Measurements from ENCODE around the gene CFHR5. TPM values are rescaled to one million over a fixed set of nuclear protein-coding genes. Genes with fewer than 3 reads are reported as not detected.

CFHR5 gene
- total and polyA plus RNA-seq, 2 experiments from 2014 or later = not detected

- TF ChIP-seq, protein P1, sequence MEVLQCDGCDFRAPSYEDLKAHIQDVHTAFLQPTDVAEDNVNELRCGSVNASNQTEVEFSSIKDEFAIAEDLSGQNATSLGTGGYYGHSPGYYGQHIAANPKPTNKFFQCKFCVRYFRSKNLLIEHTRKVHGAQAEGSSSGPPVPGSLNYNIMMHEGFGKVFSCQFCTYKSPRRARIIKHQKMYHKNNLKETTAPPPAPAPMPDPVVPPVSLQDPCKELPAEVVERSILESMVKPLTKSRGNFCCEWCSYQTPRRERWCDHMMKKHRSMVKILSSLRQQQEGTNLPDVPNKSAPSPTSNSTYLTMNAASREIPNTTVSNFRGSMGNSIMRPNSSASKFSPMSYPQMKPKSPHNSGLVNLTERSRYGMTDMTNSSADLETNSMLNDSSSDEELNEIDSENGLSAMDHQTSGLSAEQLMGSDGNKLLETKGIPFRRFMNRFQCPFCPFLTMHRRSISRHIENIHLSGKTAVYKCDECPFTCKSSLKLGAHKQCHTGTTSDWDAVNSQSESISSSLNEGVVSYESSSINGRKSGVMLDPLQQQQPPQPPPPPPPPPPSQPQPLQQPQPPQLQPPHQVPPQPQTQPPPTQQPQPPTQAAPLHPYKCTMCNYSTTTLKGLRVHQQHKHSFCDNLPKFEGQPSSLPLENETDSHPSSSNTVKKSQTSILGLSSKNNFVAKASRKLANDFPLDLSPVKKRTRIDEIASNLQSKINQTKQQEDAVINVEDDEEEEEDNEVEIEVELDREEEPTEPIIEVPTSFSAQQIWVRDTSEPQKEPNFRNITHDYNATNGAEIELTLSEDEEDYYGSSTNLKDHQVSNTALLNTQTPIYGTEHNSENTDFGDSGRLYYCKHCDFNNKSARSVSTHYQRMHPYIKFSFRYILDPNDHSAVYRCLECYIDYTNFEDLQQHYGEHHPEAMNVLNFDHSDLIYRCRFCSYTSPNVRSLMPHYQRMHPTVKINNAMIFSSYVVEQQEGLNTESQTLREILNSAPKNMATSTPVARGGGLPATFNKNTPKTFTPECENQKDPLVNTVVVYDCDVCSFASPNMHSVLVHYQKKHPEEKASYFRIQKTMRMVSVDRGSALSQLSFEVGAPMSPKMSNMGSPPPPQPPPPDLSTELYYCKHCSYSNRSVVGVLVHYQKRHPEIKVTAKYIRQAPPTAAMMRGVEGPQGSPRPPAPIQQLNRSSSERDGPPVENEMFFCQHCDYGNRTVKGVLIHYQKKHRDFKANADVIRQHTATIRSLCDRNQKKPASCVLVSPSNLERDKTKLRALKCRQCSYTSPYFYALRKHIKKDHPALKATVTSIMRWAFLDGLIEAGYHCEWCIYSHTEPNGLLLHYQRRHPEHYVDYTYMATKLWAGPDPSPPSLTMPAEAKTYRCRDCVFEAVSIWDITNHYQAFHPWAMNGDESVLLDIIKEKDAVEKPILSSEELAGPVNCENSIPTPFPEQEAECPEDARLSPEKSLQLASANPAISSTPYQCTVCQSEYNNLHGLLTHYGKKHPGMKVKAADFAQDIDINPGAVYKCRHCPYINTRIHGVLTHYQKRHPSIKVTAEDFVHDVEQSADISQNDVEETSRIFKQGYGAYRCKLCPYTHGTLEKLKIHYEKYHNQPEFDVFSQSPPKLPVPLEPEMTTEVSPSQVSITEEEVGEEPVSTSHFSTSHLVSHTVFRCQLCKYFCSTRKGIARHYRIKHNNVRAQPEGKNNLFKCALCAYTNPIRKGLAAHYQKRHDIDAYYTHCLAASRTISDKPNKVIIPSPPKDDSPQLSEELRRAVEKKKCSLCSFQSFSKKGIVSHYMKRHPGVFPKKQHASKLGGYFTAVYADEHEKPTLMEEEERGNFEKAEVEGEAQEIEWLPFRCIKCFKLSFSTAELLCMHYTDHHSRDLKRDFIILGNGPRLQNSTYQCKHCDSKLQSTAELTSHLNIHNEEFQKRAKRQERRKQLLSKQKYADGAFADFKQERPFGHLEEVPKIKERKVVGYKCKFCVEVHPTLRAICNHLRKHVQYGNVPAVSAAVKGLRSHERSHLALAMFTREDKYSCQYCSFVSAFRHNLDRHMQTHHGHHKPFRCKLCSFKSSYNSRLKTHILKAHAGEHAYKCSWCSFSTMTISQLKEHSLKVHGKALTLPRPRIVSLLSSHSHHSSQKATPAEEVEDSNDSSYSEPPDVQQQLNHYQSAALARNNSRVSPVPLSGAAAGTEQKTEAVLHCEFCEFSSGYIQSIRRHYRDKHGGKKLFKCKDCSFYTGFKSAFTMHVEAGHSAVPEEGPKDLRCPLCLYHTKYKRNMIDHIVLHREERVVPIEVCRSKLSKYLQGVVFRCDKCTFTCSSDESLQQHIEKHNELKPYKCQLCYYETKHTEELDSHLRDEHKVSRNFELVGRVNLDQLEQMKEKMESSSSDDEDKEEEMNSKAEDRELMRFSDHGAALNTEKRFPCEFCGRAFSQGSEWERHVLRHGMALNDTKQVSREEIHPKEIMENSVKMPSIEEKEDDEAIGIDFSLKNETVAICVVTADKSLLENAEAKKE (CRISPR knock-in tag; IDR thresholded peaks at IDR 0.05) = no peak
- TF ChIP-seq ETS1 (IDR thresholded peaks at IDR 0.05) (no peak), EZH2phosphoT487 (IDR thresholded peaks at IDR 0.05; ENCODE audit: unreplicated experiment) (no peak), ZNF114 (CRISPR knock-in tag; IDR thresholded peaks at IDR 0.05) (no peak)
These were observed 34.3 kb downstream of the CFHR5 start (continued) for GRCh38 chr1:197011614-197012013.

DNA sequence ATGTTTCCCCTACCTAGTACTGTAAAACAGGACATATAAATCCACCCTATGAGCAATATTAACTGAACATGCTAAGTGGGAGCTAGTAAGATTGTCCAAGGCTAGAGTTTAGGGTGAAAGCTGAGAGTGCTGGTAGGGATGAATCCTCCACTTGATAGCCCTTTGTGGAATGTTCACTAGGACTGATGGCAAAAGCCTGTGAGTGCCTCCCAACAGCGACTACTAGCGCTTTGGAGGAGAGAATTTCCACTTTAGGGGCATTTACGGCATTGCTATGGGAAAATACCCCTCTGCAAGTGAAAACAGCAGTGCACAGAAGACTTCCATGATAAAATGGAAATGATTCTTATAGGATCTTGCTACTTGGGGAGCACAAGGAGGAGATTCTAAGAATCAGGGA is 35.9 kb downstream of the CFHR5 start:
- H3F3A ChIP-seq (replicated peaks; ENCODE audit: low read depth) = no peaks in the 10 kb centered on the region
- H3K36me3 ChIP-seq (ENCODE audit: insufficient read depth) = no peaks in the 10 kb centered on the region; the same call in 1 of the 2 replicates
- TF ChIP-seq JUNB (IDR thresholded peaks at IDR 0.05; ENCODE audit: unreplicated experiment) (no peak), CREB1 (CRISPR knock-in tag; IDR thresholded peaks at IDR 0.05; ENCODE audit: low read depth) (no peak), EZH2 (IDR thresholded peaks at IDR 0.05; ENCODE audit: low read depth, unreplicated experiment) (no peak), POLR2AphosphoS5 (IDR thresholded peaks at IDR 0.05; ENCODE audit: low read depth) (no peak), STAT1 (IDR thresholded peaks at IDR 0.05; ENCODE audit: unreplicated experiment) (no peak)
- no peak overlapping the region for H3K27ac Mint-ChIP-seq
- ATAC-seq (no peak), DNase-seq (ENCODE audit: low spot score) (no peak)
- H3K4me3 Mint-ChIP-seq = no peak overlapping the region
- no peaks in the 10 kb centered on the region for H3K4me1 Mint-ChIP-seq
- H3K4me1 ChIP-seq (ENCODE audit: insufficient read depth) = no peaks in the 10 kb centered on the region
- H4K20me1 ChIP-seq (replicated peaks; ENCODE audit: insufficient read depth) = no peaks in the 10 kb centered on the region
- no peaks in the 10 kb centered on the region for H3K79me2 ChIP-seq (replicated peaks; ENCODE audit: insufficient read depth)
- no peak overlapping the region for H3K4me3 ChIP-seq
- H3K27me3 Mint-ChIP-seq (ENCODE audit: insufficient read depth, low read depth, poor library complexity) = peaks cover 5% of the 10 kb centered on the region
- H3K9me3 Mint-ChIP-seq = peaks cover 15% of the 10 kb centered on the region; the same call in 2 of the 3 replicates
- no peak overlapping the region for H2AFZ ChIP-seq
- no peak overlapping the region for H3K4me2 ChIP-seq
- H3K27ac ChIP-seq (ENCODE audit: low read depth) = no peak overlapping the region
- no peaks in the 10 kb centered on the region; the same call in 1 of the 2 replicates for H3K9me2 ChIP-seq (ENCODE audit: insufficient read depth)
- no peaks in the 10 kb centered on the region for H3K27me3 ChIP-seq (ENCODE audit: insufficient read depth)
- peaks cover 7% of the 10 kb centered on the region; the same call in 2 of the 3 replicates for H3K36me3 Mint-ChIP-seq (ENCODE audit: low read depth)

All from GM23338 (cell line).